Measurements from ENCODE around the gene CDC42.
A peak's percentile ranks its signal among the peaks of the same experiment; 100 is the strongest.
"Not testable (repeated sequence)": the region's sequence is repeated elsewhere in the genome, so short reads cannot be mapped to it uniquely, and the experiment has no call there.

CDC42 gene

GRCh38 chr1:22092026-22092768, 39.7 kb downstream of the CDC42 start:
- H3K9me3 ChIP-seq (ENCODE audit: control extremely low read depth in 1 of 5, control insufficient read depth in 4 of 5, insufficient read depth in 2 of 5, low read depth in 1 of 5, low read length in 4 of 5); H3K4me3 ChIP-seq (ENCODE audit: control insufficient read depth in 1 of 7, extremely low read depth in 1 of 7, insufficient read depth in 4 of 7, low read depth in 2 of 7, low read length in 6 of 7); H3K27me3 ChIP-seq (replicated peaks in 2 of 5; ENCODE audit: control insufficient read depth in 4 of 5, insufficient read depth in 5 of 5, low read length in 4 of 5); H3K27ac ChIP-seq (ENCODE audit: insufficient read depth in 1 of 2, low read depth in 1 of 2, low read length in 2 of 2, poor library complexity in 1 of 2, severe bottlenecking in 2 of 2): not testable (repeated sequence)
- POLR2A ChIA-PET = interaction anchor here (0.5 kb wide), 1 partner anchor 168 kb away, joined by 3 read pairs; no protein-coding TSS in a partner anchor
- 0% methylated on average over 1 of the region's 3 CpGs for WGBS (ENCODE audit: insufficient coverage)
- Histone ChIP-seq H3K36me3 (ENCODE audit: control insufficient read depth in 4 of 4, insufficient read depth in 4 of 4, low read length in 3 of 4) (peaks cover 7 to 52% (median 28%) of the 10 kb centered on the region in 4 experiments), H3K4me1 (ENCODE audit: control extremely low read depth in 1 of 4, control insufficient read depth in 4 of 4, insufficient read depth in 4 of 4, low read length in 3 of 4) (peaks cover 39 to 56% (median 48%) of the 10 kb centered on the region in 4 experiments)
- peak; percentile 69 to 91 (median 87) for DNase-seq
- CTCF ChIA-PET = interaction anchor here (2.0 kb wide), 1 partner anchor 13 kb away, joined by 13 read pairs; no protein-coding TSS in a partner anchor

DNA sequence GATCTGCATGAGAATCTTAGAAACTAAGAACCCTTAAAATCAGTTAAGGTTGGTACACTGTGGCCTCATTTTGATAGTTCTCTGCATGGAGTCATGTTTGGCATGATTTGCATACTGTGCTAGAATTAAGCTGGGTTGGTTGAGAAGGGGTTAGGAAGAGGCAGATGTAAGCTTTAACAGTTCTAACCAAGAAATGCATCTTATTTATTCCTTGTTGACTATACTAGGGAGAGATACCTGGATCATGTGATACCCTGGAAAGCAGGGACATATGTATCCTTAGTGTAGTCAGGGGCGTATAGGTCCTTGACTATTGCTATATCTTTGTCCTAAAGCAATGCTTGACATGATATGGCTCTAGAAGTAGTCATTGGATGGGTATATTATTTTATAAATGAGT, 41.0 kb downstream of the CDC42 start:
- H3K4me3 ChIP-seq (ENCODE audit: control insufficient read depth in 1 of 7, extremely low read depth in 1 of 7, insufficient read depth in 4 of 7, low read depth in 2 of 7, low read length in 6 of 7) = no peak overlapping the region
- peaks cover 12 to 58% (median 32%) of the 10 kb centered on the region in 4 experiments for H3K36me3 ChIP-seq (ENCODE audit: control insufficient read depth in 4 of 4, insufficient read depth in 4 of 4, low read length in 3 of 4)
- CTCF ChIA-PET = interaction anchor here (1.0 to 2.0 kb wide), 2 partner anchors 12 to 21 kb away, joined by 3 to 13 read pairs; no protein-coding TSS in a partner anchor
- no peaks in the 10 kb centered on the region for H3K9me3 ChIP-seq (ENCODE audit: control extremely low read depth in 1 of 5, control insufficient read depth in 4 of 5, insufficient read depth in 2 of 5, low read depth in 1 of 5, low read length in 4 of 5)
- POLR2A ChIA-PET = interaction anchor here (1.8 kb wide), 1 partner anchor 40 kb away, joined by 6 read pairs; no protein-coding TSS in a partner anchor
- DNase-seq = no peak
- no peaks in the 10 kb centered on the region for H3K27me3 ChIP-seq (replicated peaks in 2 of 5; ENCODE audit: control insufficient read depth in 4 of 5, insufficient read depth in 5 of 5, low read length in 4 of 5)
- no CpG with 5 or more reads among the region's 1 CpG for WGBS (ENCODE audit: insufficient coverage)
- no peak overlapping the region for H3K27ac ChIP-seq (ENCODE audit: insufficient read depth in 1 of 2, low read depth in 1 of 2, low read length in 2 of 2, poor library complexity in 1 of 2, severe bottlenecking in 2 of 2)
- H3K4me1 ChIP-seq (ENCODE audit: control extremely low read depth in 1 of 4, control insufficient read depth in 4 of 4, insufficient read depth in 4 of 4, low read length in 3 of 4) = peaks cover 31 to 43% (median 36%) of the 10 kb centered on the region in 4 experiments

- peaks cover 18 to 69% (median 44%) of the 10 kb centered on the region in 4 experiments for H3K36me3 ChIP-seq (ENCODE audit: control insufficient read depth in 4 of 4, insufficient read depth in 4 of 4, low read length in 3 of 4)
- no CpG with 5 or more reads among the region's 5 CpGs for WGBS (ENCODE audit: insufficient coverage)
- H3K4me1 ChIP-seq (ENCODE audit: control extremely low read depth in 1 of 4, control insufficient read depth in 4 of 4, insufficient read depth in 4 of 4, low read length in 3 of 4) = peaks cover 6 to 18% (median 11%) of the 10 kb centered on the region in 4 experiments
- no peak overlapping the region for H3K4me3 ChIP-seq (ENCODE audit: control insufficient read depth in 1 of 7, extremely low read depth in 1 of 7, insufficient read depth in 4 of 7, low read depth in 2 of 7, low read length in 6 of 7)
- H3K27me3 ChIP-seq (replicated peaks in 2 of 5; ENCODE audit: control insufficient read depth in 4 of 5, insufficient read depth in 5 of 5, low read length in 4 of 5) = no peaks in the 10 kb centered on the region
- CTCF ChIA-PET = interaction anchor here (1.5 kb wide), 1 partner anchor 10 kb away, joined by 4 read pairs; no protein-coding TSS in a partner anchor
- no peaks in the 10 kb centered on the region for H3K9me3 ChIP-seq (ENCODE audit: control extremely low read depth in 1 of 5, control insufficient read depth in 4 of 5, insufficient read depth in 2 of 5, low read depth in 1 of 5, low read length in 4 of 5)
- POLR2A ChIA-PET = no interaction called here
- no peak for DNase-seq
- H3K27ac ChIP-seq (ENCODE audit: insufficient read depth in 1 of 2, low read depth in 1 of 2, low read length in 2 of 2, poor library complexity in 1 of 2, severe bottlenecking in 2 of 2) = no peak overlapping the region
Measured at GRCh38 chr1:22096036-22096435, 43.5 kb downstream of the CDC42 start.

DNA sequence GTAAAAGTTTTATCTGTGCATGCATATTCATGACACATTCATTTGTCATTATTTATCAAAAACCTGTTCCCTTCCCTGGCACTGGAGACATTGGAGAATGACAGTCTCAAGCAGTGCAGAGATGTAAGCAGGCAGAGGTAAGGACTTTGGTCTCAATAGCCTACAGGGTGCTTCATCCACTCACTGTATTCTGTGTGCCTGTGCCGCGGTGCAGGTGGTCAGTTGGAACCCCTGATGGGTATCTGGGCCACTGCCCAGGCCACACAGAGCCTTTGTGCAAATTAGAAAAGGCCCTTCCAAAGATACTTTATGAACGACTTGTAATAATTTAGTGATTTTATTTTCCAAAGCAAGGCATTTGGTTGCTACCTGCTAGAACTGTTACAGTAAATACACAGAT, 44.0 kb downstream of the CDC42 start:
- Histone ChIP-seq H3K36me3 (ENCODE audit: control insufficient read depth in 4 of 4, insufficient read depth in 4 of 4, low read length in 3 of 4) (peaks cover 18 to 67% (median 43%) of the 10 kb centered on the region in 4 experiments), H3K9me3 (ENCODE audit: control extremely low read depth in 1 of 5, control insufficient read depth in 4 of 5, insufficient read depth in 2 of 5, low read depth in 1 of 5, low read length in 4 of 5) (no peaks in the 10 kb centered on the region), H3K27me3 (replicated peaks in 2 of 5; ENCODE audit: control insufficient read depth in 4 of 5, insufficient read depth in 5 of 5, low read length in 4 of 5) (no peaks in the 10 kb centered on the region), H3K27ac (ENCODE audit: insufficient read depth in 1 of 2, low read depth in 1 of 2, low read length in 2 of 2, poor library complexity in 1 of 2, severe bottlenecking in 2 of 2) (no peak overlapping the region), H3K4me3 (ENCODE audit: control insufficient read depth in 1 of 7, extremely low read depth in 1 of 7, insufficient read depth in 4 of 7, low read depth in 2 of 7, low read length in 6 of 7) (no peak overlapping the region), H3K4me1 (ENCODE audit: control extremely low read depth in 1 of 4, control insufficient read depth in 4 of 4, insufficient read depth in 4 of 4, low read length in 3 of 4) (peaks cover 2 to 14% (median 8%) of the 10 kb centered on the region in 4 experiments)
- POLR2A ChIA-PET = no interaction called here
- no peak for DNase-seq
- CTCF ChIA-PET = interaction anchor here (1.1 to 1.5 kb wide), 2 partner anchors 9 to 16 kb away, joined by 3 to 4 read pairs; no protein-coding TSS in a partner anchor
- WGBS (ENCODE audit: insufficient coverage) = 96% methylated on average over 2 of the region's 3 CpGs

DNA sequence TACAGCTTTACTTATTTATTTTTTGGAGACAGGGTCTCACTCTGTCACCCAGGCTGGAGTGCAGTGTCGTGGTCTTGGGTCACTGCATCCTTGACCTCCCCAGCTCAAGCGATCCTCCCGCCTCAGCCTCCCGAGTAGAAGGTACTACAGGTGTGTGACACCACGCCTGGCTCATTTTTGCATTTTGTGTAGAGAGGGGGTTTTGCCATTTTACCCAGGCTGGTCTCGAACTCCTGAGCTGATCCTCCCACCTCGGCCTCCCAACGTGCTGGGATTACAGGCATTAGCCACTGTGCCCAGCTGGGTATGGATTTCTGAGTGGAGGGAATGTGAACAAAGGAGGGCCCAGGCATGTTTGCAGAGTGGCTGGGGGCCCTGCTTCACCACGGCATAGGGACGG, 46.2 kb downstream of the CDC42 start:
- Histone ChIP-seq H3K27ac (ENCODE audit: insufficient read depth in 1 of 2, low read depth in 1 of 2, low read length in 2 of 2, poor library complexity in 1 of 2, severe bottlenecking in 2 of 2) (no peak overlapping the region), H3K4me1 (ENCODE audit: control extremely low read depth in 1 of 4, control insufficient read depth in 4 of 4, insufficient read depth in 4 of 4, low read length in 3 of 4) (no peaks in the 10 kb centered on the region), H3K27me3 (replicated peaks in 2 of 5; ENCODE audit: control insufficient read depth in 4 of 5, insufficient read depth in 5 of 5, low read length in 4 of 5) (no peaks in the 10 kb centered on the region), H3K9me3 (ENCODE audit: control extremely low read depth in 1 of 5, control insufficient read depth in 4 of 5, insufficient read depth in 2 of 5, low read depth in 1 of 5, low read length in 4 of 5) (no peaks in the 10 kb centered on the region), H3K4me3 (ENCODE audit: control insufficient read depth in 1 of 7, extremely low read depth in 1 of 7, insufficient read depth in 4 of 7, low read depth in 2 of 7, low read length in 6 of 7) (no peak overlapping the region), H3K36me3 (ENCODE audit: control insufficient read depth in 4 of 4, insufficient read depth in 4 of 4, low read length in 3 of 4) (peaks cover 16 to 77% (median 36%) of the 10 kb centered on the region in 4 experiments)
- no peak for DNase-seq
- ChIA-PET POLR2A (interaction anchor here (0.6 kb wide), 1 partner anchor 33 kb away, joined by 4 read pairs; no protein-coding TSS in a partner anchor), CTCF (interaction anchor here (0.7 to 1.0 kb wide), 3 partner anchors 11 to 24 kb away, joined by 3 to 4 read pairs (median 3); no protein-coding TSS in a partner anchor)
- WGBS (ENCODE audit: insufficient coverage) = 91% methylated on average over 9 of the region's 10 CpGs

GRCh38 chr1:22100168-22100567, 47.7 kb downstream of the CDC42 start:
- POLR2A ChIA-PET = no interaction called here
- no peaks in the 10 kb centered on the region for H3K9me3 ChIP-seq (ENCODE audit: control extremely low read depth in 1 of 5, control insufficient read depth in 4 of 5, insufficient read depth in 2 of 5, low read depth in 1 of 5, low read length in 4 of 5)
- no peak overlapping the region for H3K4me3 ChIP-seq (ENCODE audit: control insufficient read depth in 1 of 7, extremely low read depth in 1 of 7, insufficient read depth in 4 of 7, low read depth in 2 of 7, low read length in 6 of 7)
- H3K27ac ChIP-seq (ENCODE audit: insufficient read depth in 1 of 2, low read depth in 1 of 2, low read length in 2 of 2, poor library complexity in 1 of 2, severe bottlenecking in 2 of 2) = no peak overlapping the region
- 100% methylated on average over 3 of the region's 3 CpGs for WGBS (ENCODE audit: insufficient coverage)
- CTCF ChIA-PET = interaction anchor here (1.0 to 1.8 kb wide), 3 partner anchors 8 to 32 kb away, joined by 3 to 4 read pairs (median 3); no protein-coding TSS in a partner anchor
- peaks cover 16 to 71% (median 34%) of the 10 kb centered on the region in 4 experiments for H3K36me3 ChIP-seq (ENCODE audit: control insufficient read depth in 4 of 4, insufficient read depth in 4 of 4, low read length in 3 of 4)
- no peak for DNase-seq
- no peaks in the 10 kb centered on the region for H3K27me3 ChIP-seq (replicated peaks in 2 of 5; ENCODE audit: control insufficient read depth in 4 of 5, insufficient read depth in 5 of 5, low read length in 4 of 5)
- H3K4me1 ChIP-seq (ENCODE audit: control extremely low read depth in 1 of 4, control insufficient read depth in 4 of 4, insufficient read depth in 4 of 4, low read length in 3 of 4) = no peaks in the 10 kb centered on the region

GRCh38 chr1:22101199-22101598, 48.7 kb downstream of the CDC42 start:
- Histone ChIP-seq H3K4me1 (ENCODE audit: control extremely low read depth in 1 of 4, control insufficient read depth in 4 of 4, insufficient read depth in 4 of 4, low read length in 3 of 4) (no peaks in the 10 kb centered on the region), H3K27ac (ENCODE audit: insufficient read depth in 1 of 2, low read depth in 1 of 2, low read length in 2 of 2, poor library complexity in 1 of 2, severe bottlenecking in 2 of 2) (no peak overlapping the region), H3K36me3 (ENCODE audit: control insufficient read depth in 4 of 4, insufficient read depth in 4 of 4, low read length in 3 of 4) (peaks cover 16 to 66% (median 29%) of the 10 kb centered on the region in 4 experiments), H3K27me3 (replicated peaks in 2 of 5; ENCODE audit: control insufficient read depth in 4 of 5, insufficient read depth in 5 of 5, low read length in 4 of 5) (no peaks in the 10 kb centered on the region), H3K4me3 (ENCODE audit: control insufficient read depth in 1 of 7, extremely low read depth in 1 of 7, insufficient read depth in 4 of 7, low read depth in 2 of 7, low read length in 6 of 7) (no peak overlapping the region), H3K9me3 (ENCODE audit: control extremely low read depth in 1 of 5, control insufficient read depth in 4 of 5, insufficient read depth in 2 of 5, low read depth in 1 of 5, low read length in 4 of 5) (no peaks in the 10 kb centered on the region)
- CTCF ChIA-PET = interaction anchor here (1.0 to 1.8 kb wide), 4 partner anchors 7 to 31 kb away, joined by 3 to 4 read pairs (median 4); no protein-coding TSS in a partner anchor
- POLR2A ChIA-PET = no interaction called here
- no peak for DNase-seq
- WGBS (ENCODE audit: insufficient coverage) = no CpG with 5 or more reads among the region's 1 CpG

Data from common myeloid progenitor, CD34-positive (primary cell).